GM12878 (cell line): ENCODE measurements around the gene USP36. TPM values are rescaled to one million over a fixed set of nuclear protein-coding genes. Genes with fewer than 3 reads are reported as not detected.
A peak's percentile ranks its signal among the peaks of the same experiment; 100 is the strongest.

Source experiments
- ATAC-seq: fragments of 200-7000 bp; cut with Tn5 transposase; 3 replicates; pipeline ENCODE4 v1.9.1; 2020; ENCODE audit warnings: mild to moderate bottlenecking, moderate library complexity
- BruUV-seq: library from RNA; stranded (reverse); fragments of 400-500 nt; replicated peaks from 2 replicates; lab custom pipeline; 2021; lab: Mats Ljungman, UMichigan
- CTCF ChIA-PET: fragments of 300-600 bp; sonication (Branson Sonifier 250); formaldehyde crosslinking; extraction: SDS; loops from one replicate; lab custom pipeline; 2021; ENCODE audit warnings: inconsistent platforms; lab: Yijun Ruan, JAX
- POLR2A ChIA-PET: fragments of 350-600 bp; formaldehyde crosslinking; extraction: SDS; loops from one replicate; lab custom pipeline; 2021; ENCODE audit warnings: inconsistent platforms; lab: Charles Lee
- RAD21 ChIA-PET: fragments of 300-600 bp; sonication (Branson Sonifier 250); formaldehyde crosslinking; loops from one replicate; lab custom pipeline; 2023; ENCODE audit warnings: antibody characterized with exemption; ENCODE audit not compliant: unreplicated experiment; lab: Charles Lee
- SMC1A ChIA-PET: fragments of 300-600 bp; sonication (Branson Sonifier 250); formaldehyde crosslinking; loops from one replicate; lab custom pipeline; 2023; ENCODE audit not compliant: unreplicated experiment, uncharacterized antibody; lab: Charles Lee
- DNase-seq: peaks from one replicate; pipeline ENCODE4 v3.0.0-alpha.2; 2011; ENCODE audit warnings: low read depth, low spot score
- FAIRE-seq: peaks from 3 replicates; lab custom pipeline; 2011; peaks lifted over from hg19 to GRCh38; lab: Jason Lieb, UNC
- H2AFZ ChIP-seq: 2 replicates; pipeline ENCODE4 v1.6.0; 2011; ENCODE audit warnings: low read depth, low read length, control low read depth; ENCODE audit not compliant: control insufficient read depth
- H3K27ac ChIP-seq: 2 replicates; pipeline ENCODE4 v1.5.1; 2011; ENCODE audit warnings: control low read depth; ENCODE audit not compliant: control insufficient read depth, insufficient read depth
- H3K27me3 ChIP-seq, 2 experiments: replicated peaks in 1 of 2; 2 replicates each; pipeline versions ENCODE4 v1.6.0 to v1.6.1; 2011; ENCODE audit warnings: low read length in 1 of 2; ENCODE audit not compliant: control insufficient read depth in 2 of 2, insufficient read depth in 2 of 2
- H3K36me3 ChIP-seq, 2 experiments: 2 replicates each; pipeline ENCODE4 v1.5.1; 2011; ENCODE audit warnings: low read length in 1 of 2; ENCODE audit not compliant: control insufficient read depth in 2 of 2, insufficient read depth in 2 of 2
- H3K4me1 ChIP-seq: 2 replicates; pipeline ENCODE4 v1.6.1; 2011; ENCODE audit warnings: mild to moderate bottlenecking, low read length, moderate library complexity, mixed read lengths; ENCODE audit not compliant: control insufficient read depth, insufficient read depth
- H3K4me2 ChIP-seq: 2 replicates; pipeline ENCODE4 v1.6.0; 2011; ENCODE audit warnings: control low read depth; ENCODE audit not compliant: control insufficient read depth, insufficient read depth
- H3K4me3 ChIP-seq: fragments of 200-600 bp; sonication (generic); 2 replicates; pipeline ENCODE4 v1.5.1; 2016
- H3K79me2 ChIP-seq: 2 replicates; pipeline ENCODE4 v1.6.0; 2011; ENCODE audit warnings: low read length; ENCODE audit not compliant: control insufficient read depth, insufficient read depth
- H3K9ac ChIP-seq: 2 replicates; pipeline ENCODE4 v1.8.0; 2011; ENCODE audit warnings: low read length, control low read depth, mixed read lengths; ENCODE audit not compliant: control insufficient read depth, insufficient read depth
- H3K9me3 ChIP-seq: replicated peaks from 3 replicates; pipeline ENCODE4 v1.5.1; 2011; ENCODE audit warnings: mild to moderate bottlenecking, low read length; ENCODE audit not compliant: control insufficient read depth, insufficient read depth
- H4K20me1 ChIP-seq: 2 replicates; pipeline ENCODE4 v1.6.0; 2011; ENCODE audit not compliant: control insufficient read depth, insufficient read depth
- BACH1 ChIP-seq: fragments of 450-650 bp; IDR thresholded peaks from 2 replicates; pipeline ENCODE4 v1.6.1; 2017; ENCODE audit warnings: mild to moderate bottlenecking, borderline replicate concordance
- CBFB ChIP-seq: IDR thresholded peaks from 2 replicates; pipeline ENCODE4 v1.6.1; 2016; ENCODE audit warnings: antibody characterized with exemption, low read depth
- CBX3 ChIP-seq: fragments of 200-600 bp; sonication (generic); IDR thresholded peaks from 2 replicates; pipeline ENCODE4 v1.6.1; 2016; ENCODE audit warnings: low read depth, borderline replicate concordance
- ESRRA ChIP-seq: IDR thresholded peaks from 2 replicates; pipeline ENCODE4 v1.6.1; 2012; ENCODE audit warnings: mild to moderate bottlenecking, low read length, improper control_type of control experiment
- JUNB ChIP-seq: IDR thresholded peaks from 2 replicates; pipeline ENCODE4 v1.6.1; 2016; ENCODE audit warnings: antibody characterized with exemption, mild to moderate bottlenecking
- KDM1A ChIP-seq: fragments of 200-600 bp; sonication (generic); IDR thresholded peaks from 2 replicates; pipeline ENCODE4 v1.6.1; 2016; ENCODE audit warnings: borderline replicate concordance
- NR2C1 ChIP-seq: fragments of 450-650 bp; IDR thresholded peaks from 2 replicates; pipeline ENCODE4 v1.6.1; 2017; ENCODE audit warnings: antibody characterized with exemption, mild to moderate bottlenecking, moderate library complexity
- NR2C2 ChIP-seq: IDR thresholded peaks from 2 replicates; pipeline ENCODE4 v1.6.1; 2011; ENCODE audit warnings: borderline replicate concordance, low read depth; ENCODE audit not compliant: control insufficient read depth, insufficient read length
- NRF1 ChIP-seq: conservative IDR thresholded peaks from 2 replicates; pipeline ENCODE4 v1.6.1; 2011; ENCODE audit warnings: mild to moderate bottlenecking, low read depth, low read length, improper control_type of control experiment
- POLR2A ChIP-seq: IDR thresholded peaks from 2 replicates; pipeline ENCODE4 v1.6.1; 2011; ENCODE audit warnings: low read depth, mild to moderate bottlenecking, low read length
- POLR2AphosphoS5 ChIP-seq: IDR thresholded peaks from 2 replicates; pipeline ENCODE4 v1.6.1; 2011; ENCODE audit warnings: mild to moderate bottlenecking, low read length, inconsistent platforms
- RAD21 ChIP-seq: IDR thresholded peaks from 2 replicates; pipeline ENCODE4 v1.6.1; 2011; ENCODE audit warnings: mild to moderate bottlenecking, low read depth, low read length, moderate library complexity; ENCODE audit not compliant: insufficient read depth
- RAD51 ChIP-seq: fragments of 450-650 bp; IDR thresholded peaks from 2 replicates; pipeline ENCODE4 v1.6.1; 2016; ENCODE audit warnings: moderate library complexity, mild to moderate bottlenecking, inconsistent platforms
- RCOR1 ChIP-seq: conservative IDR thresholded peaks from 2 replicates; pipeline ENCODE4 v1.6.1; 2012; ENCODE audit warnings: low read depth, low read length, improper control_type of control experiment
- RUNX3 ChIP-seq: IDR thresholded peaks from 2 replicates; pipeline ENCODE4 v1.6.1; 2012; ENCODE audit warnings: low read length, inconsistent platforms
- SMAD1 ChIP-seq: fragments of 450-650 bp; IDR thresholded peaks from 2 replicates; pipeline ENCODE4 v1.6.1; 2018; ENCODE audit warnings: mild to moderate bottlenecking, low read depth; ENCODE audit not compliant: partially characterized antibody
- SPI1 ChIP-seq: IDR thresholded peaks from 2 replicates; pipeline ENCODE4 v1.6.1; 2011; ENCODE audit warnings: low read depth, mild to moderate bottlenecking, low read length, moderate library complexity, borderline replicate concordance; ENCODE audit not compliant: insufficient read depth
- TAF1 ChIP-seq: IDR thresholded peaks from 2 replicates; pipeline ENCODE4 v1.6.1; 2011; ENCODE audit warnings: mild to moderate bottlenecking, low read depth, low read length, borderline replicate concordance
- TBL1XR1 ChIP-seq: IDR thresholded peaks from 2 replicates; pipeline ENCODE4 v1.6.1; 2012; ENCODE audit warnings: low read depth, low read length, improper control_type of control experiment
- WRNIP1 ChIP-seq: IDR thresholded peaks from 2 replicates; pipeline ENCODE4 v1.6.1; 2011; ENCODE audit warnings: low read depth, low read length, improper control_type of control experiment, borderline replicate concordance
- WGBS: methylation state at CpG from one replicate; pipeline ENCODE4 v1.1.6; 2016; ENCODE audit warnings: low lambda C conversion rate; ENCODE audit not compliant: insufficient replicate concordance, insufficient coverage; ENCODE audit errors: missing lambda C conversion rate; 5-methylcytosine and 5-hydroxymethylcytosine counted together
- in situ Hi-C: fragments of 300-500 bp; cut with MboI; formaldehyde crosslinking; loops from 9 replicates; pipeline ENCODE4 v1.14.3; 2018; ENCODE audit warnings: mixed read lengths
- intact Hi-C: fragments of 100-400 bp; cut with micrococcal nuclease; formaldehyde crosslinking; loops from one replicate; pipeline ENCODE4 v1.14.2; 2022; ENCODE audit not compliant: unreplicated experiment
- polyA plus RNA-seq, 11 experiments: library from polyadenylated mRNA; depleted of rRNA in 4 of 11; unstranded in 6 of 11; stranded (reverse) in 5 of 11; fragments of >200 nt; fragmentation: Nextera tagmentation in 4 of 11; fragmentation: Illumina TruSeq in 1 of 11; extraction: Ambion mirVana in 4 of 11; extraction: Trizol in 1 of 11; gene quantifications; 1 replicate in 1 of 11; 2 replicates in 10 of 11; pipeline versions ENCODE4 v1.2.1 to v1.2.3, GENCODE V29; 2011 to 2016; ENCODE audit warnings: inconsistent platforms in 2 of 11, missing spikeins in 2 of 11, low read depth in 1 of 11
- total RNA-seq, 4 experiments: library from RNA; depleted of rRNA in 3 of 4; stranded (reverse); fragments of >200 nt in 3 of 4; fragmentation: Illumina TruSeq in 1 of 4; extraction: Trizol in 1 of 4; gene quantifications; 2 replicates each; pipeline versions ENCODE4 v1.2.1 to v1.2.3, GENCODE V29; 2013 to 2021
- TF ChIP-seq, protein P1 (sequence below): IDR thresholded peaks from 2 replicates; pipeline ENCODE4 v1.6.1; 2012; ENCODE audit warnings: mild to moderate bottlenecking, low read depth, low read length
- TF ChIP-seq, protein P2 (sequence below): fragments of 450-650 bp; IDR thresholded peaks from 2 replicates; pipeline ENCODE4 v1.6.1; 2017; ENCODE audit warnings: low read depth, mild to moderate bottlenecking, moderate library complexity

USP36 gene
- total and polyA plus RNA-seq, 10 of the 15 experiments (the other 5 are each of a cell fraction or from before 2014, with no cell fraction given): 7.2 to 65.7 (median 33.6) TPM

DNA sequence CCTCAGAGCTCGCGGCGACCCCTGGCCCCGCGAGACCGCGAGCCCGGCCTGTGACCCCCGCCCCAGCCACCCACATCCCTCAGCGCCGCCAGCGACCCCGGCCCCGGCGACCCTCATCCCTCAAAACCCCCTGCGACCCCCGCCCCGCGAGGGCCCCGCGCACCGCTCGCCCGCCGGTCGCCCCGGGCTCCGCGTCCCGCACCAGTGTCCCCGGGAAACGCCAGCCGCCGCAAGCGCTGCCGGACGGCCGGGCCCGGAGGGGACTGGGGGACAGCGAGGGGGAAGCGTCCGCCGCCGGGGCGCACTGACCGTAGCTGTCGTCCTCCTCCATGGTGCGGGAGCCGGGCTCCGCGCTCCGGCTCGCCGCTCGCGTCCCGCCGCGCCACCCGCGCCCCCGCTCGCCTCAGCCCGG, 58.7 kb downstream of the USP36 start, which contains the start of gene CYTH1:
Gene CYTH1, minus strand, starts transcription at position 381 of the 412 bp plus-strand sequence. Its CDS starts 50 bp downstream, at position 331.
- Histone ChIP-seq H3K27ac (peak within 1 kb of the TSS; percentile 97), H3K27me3 (no peaks in the 10 kb centered on the region), H3K79me2 (peaks cover 52% of the 10 kb centered on the region), H3K4me1 (peaks cover 6% of the 10 kb centered on the region; the same call in 1 of the 2 replicates), H3K4me3 (peak within 1 kb of the TSS; percentile 89), H3K4me2 (peak within 1 kb of the TSS; percentile 72; the same call in 1 of the 2 replicates), H3K9me3 (no peaks in the 10 kb centered on the region), H3K36me3 (no peaks in the 10 kb centered on the region), H3K9ac (peak within 1 kb of the TSS; percentile 98), H4K20me1 (no peaks in the 10 kb centered on the region), H2AFZ (peak within 1 kb of the TSS; percentile 82)
- in situ Hi-C loops: no loop called here
- ATAC-seq: no peak
- DNase-seq: no peak
- intact Hi-C loops: no loop called here
- RAD21 ChIA-PET: interaction anchor here (1.0 to 3.1 kb wide), 3 partner anchors 10 to 34 kb away, joined by 3 to 23 read pairs (median 10); no protein-coding TSS in a partner anchor
- POLR2A ChIA-PET: interaction anchor here (0.6 kb wide), 1 partner anchor 13 kb away, joined by 5 read pairs; no protein-coding TSS in a partner anchor
- BruUV-seq: no TSS peak
- no peak for FAIRE-seq
- 0% methylated on average over 10 of the region's 64 CpGs for WGBS
- CTCF ChIA-PET: interaction anchor here (1.0 kb wide), 1 partner anchor 17 kb away, joined by 3 read pairs; no protein-coding TSS in a partner anchor
- SMC1A ChIA-PET: interaction anchor here (0.6 to 1.3 kb wide), 2 partner anchors 18 to 47 kb away, joined by 3 to 4 read pairs; no protein-coding TSS in a partner anchor
- TF ChIP-seq POLR2AphosphoS5 (peak; percentile 83; the same call in 1 of the 2 replicates), NRF1 (no peak), RUNX3 (no peak), RAD51 (no peak), NR2C2 (no peak), SMAD1 (no peak), CBFB (no peak), TAF1 (peak; percentile 65; the same call in 1 of the 2 replicates), NR2C1 (0 out of 2 replicates have a peak, but pooled peaks have one; percentile 8), CBX3 (no peak), POLR2A (peak; percentile 85), SPI1 (no peak), BACH1 (peak; percentile 61; the same call in 1 of the 2 replicates), RCOR1 (no peak), WRNIP1 (no peak), RAD21 (no peak), TBL1XR1 (no peak), KDM1A (no peak), ESRRA (no peak), JUNB (no peak)
- TF ChIP-seq, protein P1, sequence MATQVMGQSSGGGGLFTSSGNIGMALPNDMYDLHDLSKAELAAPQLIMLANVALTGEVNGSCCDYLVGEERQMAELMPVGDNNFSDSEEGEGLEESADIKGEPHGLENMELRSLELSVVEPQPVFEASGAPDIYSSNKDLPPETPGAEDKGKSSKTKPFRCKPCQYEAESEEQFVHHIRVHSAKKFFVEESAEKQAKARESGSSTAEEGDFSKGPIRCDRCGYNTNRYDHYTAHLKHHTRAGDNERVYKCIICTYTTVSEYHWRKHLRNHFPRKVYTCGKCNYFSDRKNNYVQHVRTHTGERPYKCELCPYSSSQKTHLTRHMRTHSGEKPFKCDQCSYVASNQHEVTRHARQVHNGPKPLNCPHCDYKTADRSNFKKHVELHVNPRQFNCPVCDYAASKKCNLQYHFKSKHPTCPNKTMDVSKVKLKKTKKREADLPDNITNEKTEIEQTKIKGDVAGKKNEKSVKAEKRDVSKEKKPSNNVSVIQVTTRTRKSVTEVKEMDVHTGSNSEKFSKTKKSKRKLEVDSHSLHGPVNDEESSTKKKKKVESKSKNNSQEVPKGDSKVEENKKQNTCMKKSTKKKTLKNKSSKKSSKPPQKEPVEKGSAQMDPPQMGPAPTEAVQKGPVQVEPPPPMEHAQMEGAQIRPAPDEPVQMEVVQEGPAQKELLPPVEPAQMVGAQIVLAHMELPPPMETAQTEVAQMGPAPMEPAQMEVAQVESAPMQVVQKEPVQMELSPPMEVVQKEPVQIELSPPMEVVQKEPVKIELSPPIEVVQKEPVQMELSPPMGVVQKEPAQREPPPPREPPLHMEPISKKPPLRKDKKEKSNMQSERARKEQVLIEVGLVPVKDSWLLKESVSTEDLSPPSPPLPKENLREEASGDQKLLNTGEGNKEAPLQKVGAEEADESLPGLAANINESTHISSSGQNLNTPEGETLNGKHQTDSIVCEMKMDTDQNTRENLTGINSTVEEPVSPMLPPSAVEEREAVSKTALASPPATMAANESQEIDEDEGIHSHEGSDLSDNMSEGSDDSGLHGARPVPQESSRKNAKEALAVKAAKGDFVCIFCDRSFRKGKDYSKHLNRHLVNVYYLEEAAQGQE: no peak
- TF ChIP-seq, protein P2, sequence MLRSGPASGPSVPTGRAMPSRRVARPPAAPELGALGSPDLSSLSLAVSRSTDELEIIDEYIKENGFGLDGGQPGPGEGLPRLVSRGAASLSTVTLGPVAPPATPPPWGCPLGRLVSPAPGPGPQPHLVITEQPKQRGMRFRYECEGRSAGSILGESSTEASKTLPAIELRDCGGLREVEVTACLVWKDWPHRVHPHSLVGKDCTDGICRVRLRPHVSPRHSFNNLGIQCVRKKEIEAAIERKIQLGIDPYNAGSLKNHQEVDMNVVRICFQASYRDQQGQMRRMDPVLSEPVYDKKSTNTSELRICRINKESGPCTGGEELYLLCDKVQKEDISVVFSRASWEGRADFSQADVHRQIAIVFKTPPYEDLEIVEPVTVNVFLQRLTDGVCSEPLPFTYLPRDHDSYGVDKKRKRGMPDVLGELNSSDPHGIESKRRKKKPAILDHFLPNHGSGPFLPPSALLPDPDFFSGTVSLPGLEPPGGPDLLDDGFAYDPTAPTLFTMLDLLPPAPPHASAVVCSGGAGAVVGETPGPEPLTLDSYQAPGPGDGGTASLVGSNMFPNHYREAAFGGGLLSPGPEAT: no peak
